Epidermal melanocyte (primary cell): ENCODE measurements around the gene TGFB2.
A peak's percentile ranks its signal among the peaks of the same experiment; 100 is the strongest.

Experiments
- DNase-seq: peaks from one replicate; pipeline ENCODE4 v3.0.0; 2011; ENCODE audit warnings: low spot score; ENCODE audit not compliant: insufficient read length

Gene TGFB2

GRCh38 chr1:218361298-218362065 is 16.3 kb downstream of the TGFB2 start:
- no peak for DNase-seq

- no peak for DNase-seq
Measured at GRCh38 chr1:218362418-218363076, 17.4 kb downstream of the TGFB2 start.

GRCh38 chr1:218363141-218363540 is 18.0 kb downstream of the TGFB2 start:
- no peak for DNase-seq

DNA sequence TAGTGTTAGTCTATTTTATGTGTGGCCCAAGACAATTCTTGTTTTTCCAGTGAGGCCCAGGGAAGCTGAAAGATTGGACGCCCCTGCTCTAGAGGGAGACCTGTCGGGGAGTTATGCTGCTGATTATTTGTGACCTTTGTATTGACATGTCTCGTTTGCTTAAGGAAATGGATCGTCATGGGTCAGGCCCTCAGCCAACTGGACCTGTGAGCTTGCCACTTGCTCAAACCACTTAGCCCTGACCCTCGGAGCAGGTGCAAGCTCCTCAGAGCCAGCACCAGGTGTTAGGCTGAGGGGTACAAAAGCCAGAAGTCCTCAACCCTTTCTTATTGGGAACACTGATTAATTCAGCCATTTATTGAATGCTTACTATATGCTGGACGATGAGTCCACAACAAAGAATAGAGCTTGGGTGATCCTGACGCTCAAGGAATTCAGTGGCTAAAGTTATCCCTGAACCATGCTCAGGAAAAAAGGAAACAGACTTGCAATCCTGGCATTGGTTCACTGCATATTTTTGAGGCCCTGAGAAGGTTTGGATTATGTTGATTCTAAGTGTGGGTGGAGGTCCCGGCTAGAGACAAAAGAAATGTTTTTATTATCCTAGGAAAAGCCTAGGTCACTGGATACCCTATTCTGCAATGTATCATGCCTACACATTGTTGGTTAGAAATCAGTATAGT is 19.0 kb downstream of the TGFB2 start:
- DNase-seq = no peak

GRCh38 chr1:218365226-218365999 is 20.3 kb downstream of the TGFB2 start:
- no peak for DNase-seq

DNA sequence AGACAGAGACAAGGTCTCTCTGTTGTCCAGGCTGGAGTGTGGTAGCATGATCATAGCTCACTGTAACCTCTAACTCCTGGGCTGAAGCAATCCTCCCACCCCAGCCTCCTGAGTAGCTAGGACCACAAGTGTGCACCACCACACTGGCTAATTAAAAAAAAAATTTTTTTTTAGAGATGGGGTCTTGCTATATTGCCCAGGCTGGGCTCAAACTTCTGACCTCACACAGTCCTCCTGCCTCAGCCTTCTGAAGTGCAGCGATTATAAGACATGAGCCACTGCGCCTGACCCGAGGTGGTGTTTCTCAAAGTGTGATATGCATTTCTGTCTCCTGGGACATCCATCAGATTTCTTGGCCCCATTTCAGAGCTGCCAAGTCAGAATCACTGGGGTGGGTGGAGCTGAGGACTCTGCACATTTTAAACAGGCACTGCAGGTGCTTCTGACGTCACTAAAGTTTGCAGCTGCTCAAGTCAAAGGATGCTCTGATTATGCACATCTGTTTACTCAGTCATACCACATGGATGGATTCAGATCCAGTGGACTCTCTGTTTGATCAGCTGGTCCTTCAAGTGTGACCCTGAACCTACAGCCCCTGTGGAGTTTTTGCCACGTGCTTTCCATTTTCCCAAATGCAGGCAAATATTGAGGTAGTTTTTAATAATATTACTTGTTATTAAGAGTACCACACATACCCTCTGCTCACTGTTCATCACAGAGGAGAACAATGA is 21.4 kb downstream of the TGFB2 start:
- no peak for DNase-seq

DNA sequence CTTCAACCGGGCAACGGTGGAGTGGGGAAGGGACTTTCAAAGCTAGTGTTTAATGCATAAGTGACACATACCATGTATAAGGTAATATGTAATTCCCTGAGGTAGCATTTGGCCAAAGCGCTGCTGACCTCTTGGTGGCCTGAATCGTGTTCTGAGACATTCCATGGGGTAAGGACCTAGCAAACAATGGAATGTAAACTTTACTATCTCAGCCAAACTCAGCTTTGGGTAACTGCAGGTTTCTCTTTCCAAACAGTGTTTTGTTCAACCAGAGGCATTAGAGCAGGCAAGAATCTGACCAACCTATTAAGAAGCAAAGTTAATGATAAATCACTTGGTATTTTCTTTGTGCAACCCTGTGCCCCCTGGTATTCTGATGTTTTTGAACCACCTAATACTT is 22.0 kb downstream of the TGFB2 start:
- DNase-seq = no peak

DNA sequence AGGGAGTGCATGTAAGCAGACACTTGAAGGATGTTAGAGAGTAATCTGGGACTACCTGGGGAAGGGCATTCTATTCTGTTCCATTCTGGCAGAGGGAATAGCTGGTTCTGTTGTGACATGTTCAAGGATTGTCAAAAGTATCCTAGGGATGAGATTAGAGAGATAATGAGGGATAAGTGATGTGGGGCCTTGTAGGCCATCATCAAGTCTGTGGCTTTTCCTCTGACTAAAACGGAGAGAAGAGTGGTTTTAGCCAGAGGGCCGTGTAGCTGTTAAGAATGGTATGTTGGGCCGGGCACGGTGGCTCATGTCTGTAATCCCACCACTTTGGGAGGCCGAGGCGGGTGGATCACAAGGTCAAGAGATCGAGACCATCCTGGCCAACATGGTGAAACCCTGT is 23.6 kb downstream of the TGFB2 start:
- no peak for DNase-seq

- DNase-seq = no peak
Measured at GRCh38 chr1:218369688-218370511, 24.8 kb downstream of the TGFB2 start.

- peak; percentile 86 for DNase-seq
Measured at GRCh38 chr1:218371927-218372672, 27.0 kb downstream of the TGFB2 start.

DNA sequence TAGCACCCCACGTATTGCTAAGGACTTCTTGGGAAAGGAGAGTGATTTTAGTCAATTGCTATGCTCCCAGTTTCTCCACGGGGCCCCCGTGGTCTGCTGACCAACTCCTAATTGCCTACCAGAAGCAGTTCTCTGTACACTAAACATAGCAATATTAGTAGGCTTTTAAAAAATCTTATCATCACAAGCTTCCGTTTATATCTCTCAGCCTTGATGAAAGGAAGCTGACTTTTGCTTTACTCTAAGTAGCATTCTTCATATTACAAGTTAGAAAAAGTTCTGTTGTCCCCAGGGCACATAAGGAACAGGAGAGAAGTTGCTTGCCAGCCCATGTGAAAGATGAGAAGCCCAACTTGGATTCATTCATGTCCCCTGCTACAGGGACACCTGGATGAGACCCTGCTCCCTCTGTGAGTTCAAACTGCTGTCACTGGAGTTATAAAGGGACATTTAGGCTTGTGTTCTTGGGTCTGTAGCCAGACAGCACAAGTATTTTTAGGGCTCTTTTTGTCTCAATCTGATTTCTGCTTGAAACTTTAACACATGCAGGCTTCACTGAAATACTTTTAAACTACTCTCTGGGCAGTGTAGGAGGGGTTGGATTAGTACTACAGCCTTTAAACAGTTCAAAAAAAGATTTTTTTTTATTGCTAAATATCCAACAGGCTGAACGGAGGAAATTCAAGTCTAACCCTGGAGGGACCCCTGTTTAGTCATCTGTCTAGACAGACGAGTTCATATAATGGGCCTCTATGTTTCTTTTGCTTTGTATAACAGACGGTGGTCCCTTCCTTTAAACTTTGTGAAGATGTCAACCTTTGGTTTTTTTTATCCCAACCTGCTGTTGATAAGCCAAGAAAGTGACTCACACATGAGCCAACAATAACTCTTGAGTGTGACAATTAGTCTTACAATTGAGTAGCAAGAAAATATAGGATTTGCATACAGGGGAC is 29.5 kb downstream of the TGFB2 start:
- no peak for DNase-seq

DNA sequence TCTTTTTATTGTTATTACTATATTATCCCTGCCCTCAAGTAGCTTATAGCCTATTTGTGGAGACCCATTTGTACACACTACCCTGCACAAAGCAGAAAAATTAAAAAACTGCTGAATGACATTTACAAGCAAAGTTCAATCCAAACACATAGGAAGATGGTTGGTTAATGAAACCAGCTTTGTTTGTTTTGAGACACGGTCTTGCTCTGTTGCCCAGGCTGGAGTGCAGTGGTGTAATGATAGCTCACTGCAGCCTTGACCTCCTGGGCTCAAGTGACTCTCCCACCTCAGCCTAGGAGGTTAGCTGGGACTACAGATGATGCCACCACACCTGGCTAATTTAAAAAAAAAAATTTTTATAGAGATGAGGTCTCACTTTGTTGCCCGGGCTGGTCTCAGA is 31.6 kb downstream of the TGFB2 start:
- DNase-seq = no peak

DNA sequence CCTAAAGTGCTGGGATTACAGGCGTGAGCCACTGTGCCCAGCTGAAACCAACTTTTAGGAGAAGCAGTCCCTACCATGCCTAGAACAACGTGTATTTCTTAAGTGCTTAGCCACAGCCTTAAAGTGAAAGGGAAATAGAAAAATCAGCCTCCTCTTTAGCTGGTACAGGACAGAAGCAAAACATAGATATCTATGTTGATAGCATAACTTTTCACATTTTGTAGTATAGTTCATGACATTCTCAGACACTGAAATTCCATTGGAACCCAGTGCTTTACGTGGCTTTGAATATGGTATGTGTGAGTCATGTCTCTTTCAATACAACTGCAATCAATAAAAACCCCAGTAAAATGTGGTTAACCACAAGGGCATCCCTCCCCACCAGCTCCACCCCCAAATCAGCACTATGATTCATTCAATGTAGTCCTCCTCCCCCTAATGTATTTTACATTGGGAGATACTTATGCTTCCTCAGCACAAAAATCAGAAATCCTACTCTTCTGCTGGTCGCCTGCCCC is 32.1 kb downstream of the TGFB2 start:
- no peak for DNase-seq

- no peak for DNase-seq
Measured at GRCh38 chr1:218380125-218380977, 35.2 kb downstream of the TGFB2 start.

DNA sequence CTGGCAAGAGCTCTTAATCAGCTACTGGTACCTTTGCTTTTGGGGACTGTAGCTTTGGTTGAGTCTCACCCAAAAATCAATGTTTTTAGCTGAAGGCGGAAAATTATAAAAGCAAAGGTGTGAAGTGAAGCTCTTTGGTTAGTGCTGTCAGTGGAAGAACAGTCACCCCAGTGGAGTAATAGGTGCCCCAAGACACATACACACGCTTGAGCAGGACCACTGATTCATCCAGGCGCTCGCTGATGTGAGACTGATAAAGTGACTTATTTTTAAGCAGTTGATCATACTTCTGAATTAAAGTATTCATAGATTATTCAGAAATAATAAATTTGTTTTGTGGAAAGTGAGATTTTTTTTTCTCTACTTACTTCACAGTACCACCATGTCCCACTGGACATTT is 37.1 kb downstream of the TGFB2 start:
- no peak for DNase-seq

DNA sequence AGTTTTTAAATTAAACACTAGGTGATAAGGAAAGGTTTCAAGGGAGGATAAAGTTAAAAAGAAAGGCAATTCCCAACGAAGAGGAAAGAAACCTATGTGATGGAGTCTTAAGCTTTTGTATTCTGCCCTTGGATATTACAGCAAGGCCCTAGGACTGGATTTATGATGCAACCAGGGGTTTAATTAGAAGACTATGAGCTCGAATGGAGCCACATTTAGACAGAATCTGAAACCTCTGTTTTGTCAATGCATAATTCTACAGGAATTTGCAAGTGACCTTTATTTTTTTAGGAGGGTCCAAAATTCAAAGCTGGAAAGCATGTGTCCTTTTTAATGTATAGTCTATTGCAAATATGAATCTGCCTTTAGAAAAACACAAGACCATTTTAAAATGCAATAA is 37.9 kb downstream of the TGFB2 start:
- DNase-seq = no peak

GRCh38 chr1:218383681-218384080 is 38.5 kb downstream of the TGFB2 start:
- no peak for DNase-seq
